ENCODE results near the gene PAX8.

Gene PAX8

GRCh38 chr2:113246606-113247005, 32.1 kb downstream of the PAX8 start:
- H4K20me1 ChIP-seq, result peaks cover 0 to 32% (median 8%) of the 10 kb centered on the region in 11 experiments; a peak in 15 of 22 replicates
- no peak overlapping the region for H3K4me2 ChIP-seq
- H3K4me3 ChIP-seq, result no peak overlapping the region
- no peaks in the 10 kb centered on the region for H3K9me3 ChIP-seq (replicated peaks in 1 of 11)
- no peak for TF ChIP-seq Cebpa-rat (IDR thresholded peaks at IDR 0.05)
- H3K9ac ChIP-seq, result no peak overlapping the region
- peaks cover 0 to 24% (median 6%) of the 10 kb centered on the region in 11 experiments; a peak in 6 of 22 replicates for H3K36me3 ChIP-seq
- H3K4me1 ChIP-seq, result peaks cover 11 to 88% (median 25%) of the 10 kb centered on the region in 10 experiments
- no peaks in the 10 kb centered on the region for H3K27me3 ChIP-seq
- H3K27ac ChIP-seq, result 0 out of 22 replicates have a peak overlapping the region, but pooled peaks of 1 of the 11 experiments have one; percentile 9

- H3K27ac ChIP-seq, result peak overlapping the region in 1 of 11 experiments; percentile 9; a peak in 1 of 22 replicates
- H4K20me1 ChIP-seq, result peaks cover 0 to 45% (median 21%) of the 10 kb centered on the region in 11 experiments; a peak in 18 of 22 replicates
- H3K27me3 ChIP-seq, result no peaks in the 10 kb centered on the region
- H3K9me3 ChIP-seq (replicated peaks in 1 of 11), result no peaks in the 10 kb centered on the region
- no peak overlapping the region for H3K4me3 ChIP-seq
- TF ChIP-seq Cebpa-rat (IDR thresholded peaks at IDR 0.05), result no peak
- H3K4me1 ChIP-seq, result peaks cover 0 to 88% (median 24%) of the 10 kb centered on the region in 10 experiments; a peak in 13 of 20 replicates
- H3K36me3 ChIP-seq, result peaks cover 0 to 31% (median 7%) of the 10 kb centered on the region in 11 experiments; a peak in 8 of 22 replicates
- H3K9ac ChIP-seq, result peak overlapping the region in 1 of 11 experiments; percentile 20; a peak in 2 of 22 replicates
- peak overlapping the region in 3 of 11 experiments; percentile 11 to 98 (median 53); a peak in 5 of 22 replicates for H3K4me2 ChIP-seq
Measured at GRCh38 chr2:113245276-113245711, 33.4 kb downstream of the PAX8 start.

DNA sequence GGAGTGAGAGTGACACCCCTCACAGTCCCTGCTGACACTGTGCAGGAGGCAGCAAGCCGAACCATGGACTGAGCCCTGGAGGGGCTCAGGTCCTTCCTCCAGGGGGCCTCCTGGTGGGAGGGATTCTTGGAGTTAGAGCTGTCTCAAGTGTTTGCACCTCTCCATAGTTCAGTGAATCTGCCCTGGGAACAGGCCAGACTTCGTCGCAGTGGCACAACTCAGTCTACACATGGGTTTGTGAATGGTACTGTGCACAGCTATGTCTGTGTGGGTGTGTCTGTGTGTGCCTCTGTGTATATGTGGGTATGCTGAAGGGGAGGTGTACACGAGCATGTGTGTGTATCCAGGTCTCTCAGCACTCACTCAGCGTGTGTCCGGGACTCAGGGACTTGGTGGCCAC, 36.4 kb downstream of the PAX8 start:
- Histone ChIP-seq H3K4me3 (no peak overlapping the region), H3K27ac (peak overlapping the region in 4 of 11 experiments; percentile 24 to 76 (median 62); a peak in 3 of 22 replicates), H3K4me1 (peaks cover 0 to 94% (median 28%) of the 10 kb centered on the region in 10 experiments; a peak in 15 of 20 replicates), H3K9me3 (replicated peaks in 1 of 11) (no peaks in the 10 kb centered on the region), H3K9ac (0 out of 22 replicates have a peak overlapping the region, but pooled peaks of 2 of the 11 experiments have one; percentile 27 to 72), H4K20me1 (peaks cover 0 to 60% (median 30%) of the 10 kb centered on the region in 11 experiments; a peak in 18 of 22 replicates), H3K4me2 (peak overlapping the region in 3 of 11 experiments; percentile 94 to 98 (median 95); a peak in 6 of 22 replicates), H3K27me3 (no peaks in the 10 kb centered on the region), H3K36me3 (peaks cover 10 to 59% (median 33%) of the 10 kb centered on the region in 11 experiments; a peak in 19 of 22 replicates)
- no peak for TF ChIP-seq Cebpa-rat (IDR thresholded peaks at IDR 0.05)

- H4K20me1 ChIP-seq, result peaks cover 0 to 60% (median 30%) of the 10 kb centered on the region in 11 experiments; a peak in 18 of 22 replicates
- peak overlapping the region in 5 of 11 experiments; percentile 4 to 76 (median 56); a peak in 9 of 22 replicates for H3K27ac ChIP-seq
- peak overlapping the region in 3 of 11 experiments; percentile 27 to 72 (median 43); a peak in 5 of 22 replicates for H3K9ac ChIP-seq
- peaks cover 0 to 7% (median 0%) of the 10 kb centered on the region in 11 experiments; a peak in 7 of 22 replicates for H3K9me3 ChIP-seq (replicated peaks in 1 of 11)
- peaks cover 11 to 62% (median 37%) of the 10 kb centered on the region in 11 experiments; a peak in 19 of 22 replicates for H3K36me3 ChIP-seq
- H3K4me2 ChIP-seq, result peak overlapping the region in 6 of 11 experiments; percentile 14 to 98 (median 75); a peak in 13 of 22 replicates
- no peaks in the 10 kb centered on the region for H3K27me3 ChIP-seq
- TF ChIP-seq Cebpa-rat (IDR thresholded peaks at IDR 0.05), result peak in 2 of 11 experiments; percentile 17 to 30; a peak in 3 of 22 replicates
- peak overlapping the region in 2 of 10 experiments; percentile 12 to 39; a peak in 2 of 20 replicates for H3K4me3 ChIP-seq
- peaks cover 9 to 100% (median 39%) of the 10 kb centered on the region in 10 experiments; a peak in 19 of 20 replicates for H3K4me1 ChIP-seq
Measured at GRCh38 chr2:113240915-113241911, 37.5 kb downstream of the PAX8 start.

DNA sequence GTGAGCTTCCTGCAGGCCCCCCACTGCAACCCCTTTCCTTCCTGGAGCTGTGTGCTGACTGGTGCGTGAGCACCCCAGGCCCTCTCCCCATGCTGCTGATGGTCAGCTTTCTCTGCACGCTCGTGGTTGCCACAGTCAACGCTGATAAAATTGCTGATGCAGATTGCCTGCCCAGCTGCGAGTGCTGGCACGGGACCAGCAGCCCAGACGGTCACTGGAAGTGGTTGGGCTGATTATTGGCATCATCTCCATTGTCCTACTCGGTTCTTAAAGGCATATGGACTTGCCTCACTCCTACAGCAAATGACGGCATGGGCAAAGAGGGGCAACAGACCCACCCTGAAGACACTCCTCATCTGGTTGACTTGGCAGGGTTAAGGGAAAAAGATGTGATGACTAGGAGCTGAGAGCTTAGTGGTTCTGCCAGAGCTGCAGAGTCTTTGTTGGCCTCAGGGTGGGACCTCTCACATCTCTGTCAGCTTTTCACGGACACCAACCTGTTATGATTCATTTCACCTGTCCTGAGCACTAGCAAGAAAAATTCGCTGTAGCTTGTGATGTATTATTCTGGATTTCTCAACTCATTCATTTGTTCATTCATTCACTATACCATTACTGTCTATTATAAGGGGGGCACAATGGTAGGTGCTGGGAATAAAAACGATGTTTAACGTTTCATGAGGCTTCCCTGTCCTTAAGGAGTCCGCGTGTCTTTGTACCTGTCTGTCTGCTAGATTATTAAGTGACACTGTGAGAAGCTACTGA, 38.4 kb downstream of the PAX8 start:
- Histone ChIP-seq H3K27ac (peak overlapping the region in 4 of 11 experiments; percentile 8 to 76 (median 62); a peak in 7 of 22 replicates), H3K4me2 (peak overlapping the region in 6 of 11 experiments; percentile 14 to 98 (median 75); a peak in 13 of 22 replicates), H3K4me3 (peak overlapping the region in 3 of 10 experiments; percentile 12 to 39 (median 13); a peak in 3 of 20 replicates), H3K27me3 (no peaks in the 10 kb centered on the region), H3K4me1 (peaks cover 10 to 91% (median 39%) of the 10 kb centered on the region in 10 experiments; a peak in 19 of 20 replicates), H4K20me1 (peaks cover 0 to 60% (median 30%) of the 10 kb centered on the region in 11 experiments; a peak in 18 of 22 replicates), H3K9me3 (replicated peaks in 1 of 11) (peaks cover 0 to 16% (median 0%) of the 10 kb centered on the region in 11 experiments; a peak in 7 of 22 replicates), H3K9ac (peak overlapping the region in 3 of 11 experiments; percentile 43 to 72 (median 62); a peak in 5 of 22 replicates), H3K36me3 (peaks cover 11 to 62% (median 37%) of the 10 kb centered on the region in 11 experiments; a peak in 19 of 22 replicates)
- no peak for TF ChIP-seq Cebpa-rat (IDR thresholded peaks at IDR 0.05)

GRCh38 chr2:113238871-113239839, 39.6 kb downstream of the PAX8 start:
- peak overlapping the region in 3 of 10 experiments; percentile 39 to 66 (median 60); a peak in 5 of 20 replicates for H3K4me3 ChIP-seq
- H3K36me3 ChIP-seq, result peaks cover 11 to 59% (median 36%) of the 10 kb centered on the region in 11 experiments; a peak in 19 of 22 replicates
- no peaks in the 10 kb centered on the region for H3K27me3 ChIP-seq
- H3K9me3 ChIP-seq (replicated peaks in 1 of 11), result peaks cover 0 to 19% (median 0%) of the 10 kb centered on the region in 11 experiments; a peak in 7 of 22 replicates
- peaks cover 17 to 89% (median 48%) of the 10 kb centered on the region in 10 experiments for H3K4me1 ChIP-seq
- peak overlapping the region in 5 of 11 experiments; percentile 51 to 98 (median 94); a peak in 9 of 22 replicates for H3K4me2 ChIP-seq
- peak overlapping the region in 4 of 11 experiments; percentile 0 to 77 (median 66); a peak in 6 of 22 replicates for H3K27ac ChIP-seq
- peaks cover 0 to 51% (median 25%) of the 10 kb centered on the region in 11 experiments; a peak in 18 of 22 replicates for H4K20me1 ChIP-seq
- H3K9ac ChIP-seq, result peak overlapping the region in 3 of 11 experiments; percentile 43 to 93 (median 72); a peak in 5 of 22 replicates
- TF ChIP-seq Cebpa-rat (IDR thresholded peaks at IDR 0.05), result no peak

Measured in BLaER1 treated with 17β-estradiol and CSF1 and Interleukin-3, amounts not matched to agents 10 nM and 100 nM (cell line).